ENCODE measurements around the gene DLGAP1.
"Not testable (repeated sequence)": the region's sequence is repeated elsewhere in the genome, so short reads cannot be mapped to it uniquely, and the experiment has no call there.

DLGAP1 gene

DNA sequence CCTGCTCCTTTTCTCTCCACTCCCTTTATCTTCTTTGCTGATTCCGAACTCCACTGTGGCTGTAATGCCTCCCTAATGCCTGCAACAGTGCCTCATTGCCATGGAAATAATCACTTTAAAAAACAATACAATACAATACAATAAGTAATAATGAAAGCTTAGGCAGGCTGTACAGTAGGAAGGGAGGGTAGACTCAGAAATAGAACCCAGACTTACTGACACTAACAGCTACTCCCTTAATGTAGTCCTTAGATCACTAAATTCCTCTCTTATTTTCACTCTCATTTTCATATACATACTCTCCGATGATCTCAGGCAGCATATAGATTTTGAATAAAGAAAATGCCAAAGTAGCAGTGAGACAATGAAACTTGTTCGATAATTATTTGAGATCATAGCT, 70.2 kb downstream of the DLGAP1 start:
- DNase-seq, result no peak

GRCh38 chr18:4374564-4374963, 80.5 kb downstream of the DLGAP1 start:
- DNase-seq, result no peak

DNA sequence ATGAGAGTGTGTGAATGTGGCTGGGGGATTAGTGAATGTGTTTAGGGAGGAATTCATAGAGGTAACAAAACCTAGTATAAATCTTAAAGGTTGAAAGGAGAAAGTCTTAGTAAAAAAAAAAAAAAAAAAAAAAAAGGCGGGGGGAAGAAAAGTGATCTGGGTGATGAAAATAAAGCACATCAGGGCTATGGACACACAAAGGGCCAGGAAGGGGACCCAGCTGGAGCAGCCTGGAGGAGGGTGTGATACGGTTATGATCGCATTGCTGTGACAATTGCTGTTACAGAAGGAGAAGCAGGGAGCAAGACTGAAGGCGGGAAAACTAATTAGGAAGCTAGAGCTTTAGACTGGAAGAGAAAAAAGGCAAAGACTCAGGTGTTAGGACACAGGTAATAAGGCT, 85.4 kb downstream of the DLGAP1 start:
- no peak for DNase-seq

DNA sequence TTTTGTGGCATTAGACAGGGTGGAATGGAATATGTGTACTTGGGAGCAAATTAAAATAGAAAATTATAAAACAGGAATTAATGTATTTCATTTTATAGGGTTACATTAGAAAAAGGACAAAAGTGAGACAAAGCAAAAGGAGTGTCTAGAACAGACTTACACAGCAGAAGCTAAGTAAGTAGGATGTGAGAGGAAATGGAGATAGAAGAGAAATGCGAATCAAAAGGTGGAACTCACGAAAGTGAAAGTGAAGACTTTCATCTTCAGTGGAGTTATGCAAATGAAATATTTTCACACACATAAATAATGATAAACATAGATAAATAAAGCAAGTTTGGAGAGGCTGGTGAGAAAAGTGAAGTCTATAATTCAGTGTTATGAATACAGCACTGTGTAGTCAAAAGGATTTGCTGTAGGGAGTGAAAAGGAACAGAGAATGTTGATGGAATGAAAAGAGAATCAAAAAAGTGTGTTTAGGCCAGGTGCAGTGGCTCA, 94.8 kb downstream of the DLGAP1 start:
- DNase-seq, result no peak

GRCh38 chr18:4358618-4359017, 96.5 kb downstream of the DLGAP1 start:
- DNase-seq, result no peak

DNA sequence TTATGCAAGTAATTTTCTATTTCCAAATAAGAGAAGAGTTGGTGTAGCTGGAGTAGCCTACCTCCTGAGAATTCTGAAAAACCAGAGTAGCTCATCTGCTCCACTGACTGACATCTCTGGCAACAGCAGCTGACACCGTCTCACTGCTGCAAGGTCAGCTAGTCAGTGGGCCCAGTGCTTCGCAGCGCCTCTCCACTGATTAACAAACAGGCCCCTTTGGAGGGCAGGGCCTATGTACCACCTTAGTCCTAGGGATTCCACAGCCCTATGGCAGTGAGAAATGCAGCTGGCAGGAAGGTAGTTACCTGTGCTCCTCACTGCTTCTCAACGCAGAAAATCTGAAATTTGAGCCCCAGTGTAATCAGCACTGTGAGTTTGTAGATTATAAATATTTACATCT, 97.5 kb downstream of the DLGAP1 start:
- DNase-seq, result no peak

DNA sequence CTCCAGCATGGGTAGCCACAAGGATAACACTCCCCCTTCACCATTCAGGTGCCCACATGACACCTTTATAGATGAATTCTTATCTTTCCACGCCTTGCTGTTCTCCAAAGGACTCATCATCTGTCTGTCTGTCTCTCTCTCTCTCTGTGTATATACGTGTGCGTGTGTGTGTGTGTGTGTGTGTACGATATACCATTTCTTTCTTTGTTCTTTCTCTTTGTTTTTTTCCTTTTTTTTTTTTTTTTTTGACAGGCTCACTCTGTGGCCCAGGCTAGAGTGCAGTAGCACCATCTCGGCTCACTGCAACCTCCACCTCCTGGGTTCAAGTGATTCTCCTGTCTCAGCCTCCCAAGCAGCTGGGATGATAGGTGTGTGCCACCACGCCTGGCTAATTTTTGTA, 98.2 kb downstream of the DLGAP1 start:
- DNase-seq, result no peak

DNA sequence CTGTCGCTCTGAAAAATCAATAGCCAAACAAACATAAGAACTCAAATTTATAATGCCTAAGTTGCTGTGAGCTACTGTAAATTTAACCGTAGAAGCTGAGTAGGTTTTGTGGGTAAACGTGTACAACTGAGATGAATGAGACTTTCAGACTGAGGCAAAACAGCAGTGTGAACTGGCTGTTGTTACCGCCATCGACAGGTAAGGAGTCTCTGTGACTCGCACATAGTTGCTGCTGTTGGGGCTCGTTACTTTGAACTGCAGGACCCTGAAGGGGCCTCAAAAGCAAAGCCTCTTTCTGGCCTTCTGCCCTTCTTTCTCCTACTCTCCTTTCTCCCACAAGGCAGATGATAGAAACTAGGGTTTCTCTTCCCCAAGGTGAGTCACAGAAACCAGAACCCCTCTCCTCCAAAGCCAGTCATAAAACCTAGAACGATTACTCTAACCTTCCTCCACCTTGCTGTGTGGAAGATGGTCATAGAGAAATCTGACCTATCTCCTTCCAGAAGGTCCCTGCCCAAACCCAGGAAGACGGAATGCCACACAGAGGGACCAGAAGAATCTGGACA, 101.2 kb downstream of the DLGAP1 start:
- no peak for DNase-seq

- DNase-seq, result no peak
Measured at GRCh38 chr18:4352746-4353551, 102.2 kb downstream of the DLGAP1 start.

DNA sequence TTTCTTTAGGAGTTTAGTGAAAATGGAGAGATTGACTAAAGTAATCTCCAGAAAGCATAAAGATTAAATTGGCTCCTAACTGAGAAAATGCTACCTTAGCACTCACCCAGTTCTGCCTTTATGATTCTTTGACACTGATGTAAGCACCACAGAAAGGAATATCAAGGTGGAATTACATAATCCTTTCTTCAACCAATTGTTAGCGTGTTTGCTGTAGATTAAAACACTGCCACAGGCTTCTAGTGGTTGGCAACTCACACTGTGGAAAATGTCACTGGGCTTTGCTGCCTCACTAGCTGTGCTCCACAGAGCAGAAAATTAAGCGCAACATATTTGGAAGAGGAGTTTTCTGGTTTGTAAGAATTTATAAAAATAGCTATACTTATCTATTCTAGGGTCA, 104.1 kb downstream of the DLGAP1 start:
- DNase-seq, result no peak

DNA sequence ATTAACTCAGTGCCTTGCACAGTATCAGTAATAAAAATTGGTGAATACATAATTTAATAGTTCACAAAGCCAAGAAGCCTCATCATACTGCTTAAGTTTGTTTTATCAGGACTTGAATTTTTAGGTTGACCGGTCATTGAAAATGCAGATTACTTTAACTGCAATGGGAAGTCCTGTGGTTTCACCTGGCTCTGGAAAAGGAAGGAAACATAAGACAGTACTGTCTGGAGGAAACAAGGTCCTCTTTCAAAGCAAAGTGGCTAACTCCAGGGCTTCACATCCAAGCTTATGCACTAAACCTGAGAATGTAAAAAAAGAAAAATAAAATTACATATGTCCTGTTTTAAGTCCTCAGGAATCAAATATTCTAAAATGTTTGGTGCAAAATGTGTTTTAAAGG, 119.7 kb downstream of the DLGAP1 start:
- DNase-seq, result no peak

DNA sequence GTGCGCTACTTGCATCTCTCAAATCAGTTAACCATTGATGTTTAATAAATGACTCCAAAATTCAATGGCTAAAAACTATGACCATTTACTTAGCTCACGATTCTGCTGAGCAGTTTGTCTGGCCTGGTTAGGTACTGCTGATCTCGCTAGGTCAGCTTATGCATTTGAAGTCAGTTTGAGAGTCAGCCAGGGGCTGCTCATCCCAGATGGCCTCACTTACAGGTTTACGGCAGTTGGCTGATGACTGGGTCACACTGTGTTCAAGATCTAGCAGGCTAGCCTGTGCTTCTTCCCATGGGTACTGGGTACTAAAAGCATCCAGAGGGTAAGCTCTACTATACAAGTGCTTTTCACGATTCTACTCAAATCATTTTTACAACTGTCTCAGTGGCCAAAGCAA, 122.1 kb downstream of the DLGAP1 start:
- DNase-seq, result no peak

DNA sequence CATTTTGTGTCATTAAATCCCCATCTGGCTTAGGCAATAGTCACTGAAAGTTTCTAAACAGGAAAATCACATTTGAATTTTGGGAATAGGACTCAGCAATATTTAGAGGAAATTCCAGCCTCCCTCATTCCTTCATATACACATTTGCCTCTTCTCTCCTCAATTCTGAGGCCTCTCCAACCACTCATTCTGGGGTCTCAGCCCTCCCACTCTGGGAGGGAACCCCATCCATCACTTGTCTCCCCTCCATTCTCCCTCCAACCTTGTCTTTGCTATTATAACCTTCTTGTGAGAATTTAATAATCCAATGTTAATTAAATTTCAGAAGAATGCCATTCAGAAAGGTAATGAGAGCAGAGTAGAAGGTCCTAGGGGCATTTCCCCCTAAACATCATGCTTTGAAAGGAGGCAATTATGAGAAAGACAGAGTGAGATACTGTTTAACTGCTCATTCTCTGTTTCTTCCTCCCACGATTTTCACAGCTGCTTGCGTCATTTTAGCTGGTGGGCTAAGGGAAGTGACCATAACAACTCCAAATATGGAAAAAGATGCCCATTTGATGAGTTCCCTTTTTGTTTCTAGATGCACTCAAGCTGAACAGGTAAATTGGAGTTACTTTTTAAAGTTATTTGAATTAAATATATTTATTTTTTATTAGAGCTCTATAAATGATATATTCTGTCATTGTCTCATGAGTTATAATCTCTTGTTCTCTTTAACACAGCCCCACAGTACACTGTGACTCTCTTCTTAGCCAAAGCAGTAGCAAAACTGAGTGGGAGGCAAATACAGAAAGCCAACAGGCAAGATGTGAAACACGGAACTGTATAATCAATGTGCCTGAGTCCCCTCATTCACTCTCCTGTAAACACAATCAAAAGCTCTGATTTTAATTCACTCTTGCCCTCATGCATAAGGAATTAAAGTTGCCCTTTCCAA, 135.1 kb downstream of the DLGAP1 start:
- no peak for DNase-seq

DNA sequence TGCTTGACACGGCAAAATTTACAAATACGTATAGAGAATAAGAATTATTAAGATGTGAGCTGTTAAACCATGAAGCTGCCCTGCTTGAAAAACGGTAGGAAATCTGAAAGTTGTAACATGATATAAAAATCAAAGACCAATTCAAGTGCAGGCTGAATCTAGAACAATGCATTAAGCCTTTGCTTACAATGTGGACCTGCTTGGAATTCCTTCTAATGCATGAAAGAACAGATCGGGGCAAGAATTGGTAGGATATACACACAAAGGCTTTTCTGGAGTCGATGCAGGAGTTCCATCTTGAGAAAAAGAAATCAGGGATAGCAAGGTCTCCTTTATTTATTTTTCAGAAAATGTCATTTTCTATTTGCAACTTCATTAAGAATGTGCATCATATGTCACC, 136.8 kb downstream of the DLGAP1 start:
- no peak for DNase-seq

DNA sequence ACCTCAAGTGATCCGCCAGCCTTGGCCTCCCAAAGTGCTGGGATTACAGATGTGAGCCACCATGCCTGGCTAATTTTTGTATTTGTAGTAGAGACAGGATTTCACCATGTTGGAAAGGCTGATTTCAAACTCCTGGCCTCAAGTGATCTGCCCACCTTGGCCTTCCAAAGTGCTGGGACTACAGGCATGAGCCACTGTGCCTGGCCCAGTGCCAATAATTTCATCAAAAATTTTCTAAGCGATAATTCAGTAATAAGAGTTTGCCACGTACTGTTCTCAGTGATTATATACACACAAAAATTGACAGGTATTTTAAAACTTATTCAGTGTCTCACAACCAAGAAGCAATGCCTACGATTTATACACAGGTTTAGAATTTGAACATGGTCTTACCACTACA, 143.2 kb downstream of the DLGAP1 start:
- not testable (repeated sequence) for DNase-seq

DNA sequence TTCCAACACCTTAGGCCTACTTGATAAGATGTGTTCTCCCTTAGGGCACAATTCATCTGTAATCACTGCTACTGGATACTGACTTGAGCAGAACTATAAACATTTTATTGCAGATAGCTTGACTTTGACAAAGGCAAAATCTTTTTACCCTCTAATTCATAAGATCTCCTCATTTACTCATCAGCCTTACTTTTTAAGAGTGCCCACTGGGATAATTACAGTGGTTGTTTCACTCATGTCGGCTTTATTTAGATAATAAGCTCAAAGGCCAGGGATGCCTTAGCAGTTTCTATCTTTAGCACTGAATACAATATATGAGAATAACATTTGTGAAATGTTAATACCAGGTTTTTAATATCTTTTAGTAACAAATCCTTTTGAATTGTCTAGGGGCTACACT, 144.0 kb downstream of the DLGAP1 start:
- DNase-seq, result no peak

- DNase-seq, result no peak
Measured at GRCh38 chr18:4309227-4309626, 145.9 kb downstream of the DLGAP1 start.

DNA sequence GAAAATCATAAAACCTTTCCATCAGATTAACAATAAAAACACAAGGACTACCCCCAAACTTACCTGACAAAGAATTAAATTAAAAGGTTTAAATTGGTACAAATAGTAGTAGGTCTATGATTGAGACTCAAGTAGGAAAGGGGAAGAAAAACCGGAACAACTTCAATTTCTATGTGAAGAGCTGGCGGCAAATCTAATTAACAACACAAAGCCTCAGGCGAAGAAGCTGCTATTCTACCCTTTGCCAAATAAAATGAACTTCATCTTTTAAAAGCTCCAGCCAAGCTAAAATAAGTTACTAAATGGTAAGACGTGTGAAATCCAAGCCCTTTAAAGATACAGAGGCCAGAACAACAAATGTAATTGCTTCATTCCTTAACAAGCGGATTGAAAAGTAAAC, 146.5 kb downstream of the DLGAP1 start:
- no peak for DNase-seq

GRCh38 chr18:4299395-4299794, 155.7 kb downstream of the DLGAP1 start:
- no peak for DNase-seq

GRCh38 chr18:4293337-4293736, 161.8 kb downstream of the DLGAP1 start:
- no peak for DNase-seq

- DNase-seq, result no peak
Measured at GRCh38 chr18:4292696-4293095, 162.4 kb downstream of the DLGAP1 start.

DNA sequence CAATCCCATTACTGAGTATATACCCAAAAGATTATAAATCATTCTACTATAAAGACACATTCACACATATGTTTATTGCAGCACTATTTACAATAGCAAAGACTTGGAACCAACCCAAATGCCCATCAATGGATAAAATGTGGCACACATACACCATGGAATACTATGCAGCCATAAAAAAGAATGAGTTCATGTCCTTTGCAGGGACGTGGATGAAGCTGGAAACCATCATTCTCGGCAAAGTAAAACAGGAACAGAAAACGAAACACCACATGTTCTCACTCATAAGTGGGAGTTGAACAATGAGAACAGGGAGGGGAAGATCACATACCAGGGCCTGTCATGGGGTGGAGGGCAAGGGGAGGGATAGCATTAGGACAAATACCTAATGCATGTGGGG, 167.8 kb downstream of the DLGAP1 start:
- not testable (repeated sequence) for DNase-seq

DNA sequence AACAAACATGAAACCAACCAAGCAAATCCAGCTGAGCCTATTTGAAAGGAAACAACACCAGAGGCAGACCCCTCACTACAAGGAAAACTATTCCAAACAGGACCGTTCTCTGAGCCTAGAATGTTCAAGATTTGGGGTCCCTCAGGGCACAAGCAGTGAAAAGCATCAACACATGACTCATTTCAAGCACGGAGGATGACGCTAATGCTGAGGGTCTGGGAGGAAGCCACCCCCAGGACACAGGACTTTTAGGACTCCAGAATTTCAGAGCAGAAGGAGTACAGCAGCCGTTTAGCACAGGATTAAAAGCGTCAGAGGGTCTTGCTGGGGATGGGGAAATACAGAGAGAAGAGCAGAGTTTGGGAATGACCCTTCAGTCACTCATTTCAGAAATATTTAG, 168.9 kb downstream of the DLGAP1 start:
- no peak for DNase-seq

- DNase-seq, result no peak
Measured at GRCh38 chr18:4285525-4285924, 169.6 kb downstream of the DLGAP1 start.
